NB4 (cell line): Measurements from ENCODE around the gene TBL1XR1.

ENCODE experiments used
- MAX ChIP-seq: IDR thresholded peaks from 2 replicates; pipeline ENCODE4 v1.6.1; 2011; ENCODE audit warnings: low read depth, low read length
- MYC ChIP-seq: IDR thresholded peaks from 2 replicates; pipeline ENCODE4 v1.6.1; 2011; ENCODE audit warnings: low read depth, low read length
- POLR2A ChIP-seq: IDR thresholded peaks from 2 replicates; pipeline ENCODE4 v1.6.1; 2011; ENCODE audit warnings: mild to moderate bottlenecking; ENCODE audit not compliant: insufficient read length; ENCODE audit errors: extremely low read depth
- TF ChIP-seq, protein P1 (sequence below): IDR thresholded peaks from one replicate; pipeline ENCODE4 v1.5.1; 2012; ENCODE audit warnings: low read depth, low read length

DNA sequence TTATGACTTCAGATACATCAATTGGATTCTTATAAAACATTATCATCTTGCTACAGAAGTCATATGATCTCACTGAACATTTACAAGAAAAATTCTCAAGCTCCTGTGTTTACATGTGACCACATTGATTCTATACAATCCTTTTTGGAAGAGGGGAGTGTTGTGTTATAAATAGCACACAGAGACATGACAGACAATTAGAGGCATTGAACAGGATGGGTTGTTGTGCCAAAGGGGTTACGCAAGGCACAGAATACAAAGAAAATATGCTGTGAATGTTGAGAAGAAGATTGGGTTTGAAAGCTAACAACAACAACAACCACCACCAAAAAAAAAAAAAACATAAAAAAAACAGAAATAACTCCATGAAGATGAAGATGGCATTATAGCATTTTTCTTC, 32.5 kb upstream of the TBL1XR1 start:
- TF ChIP-seq POLR2A (no peak), MAX (no peak), MYC (no peak)
- TF ChIP-seq, protein P1, sequence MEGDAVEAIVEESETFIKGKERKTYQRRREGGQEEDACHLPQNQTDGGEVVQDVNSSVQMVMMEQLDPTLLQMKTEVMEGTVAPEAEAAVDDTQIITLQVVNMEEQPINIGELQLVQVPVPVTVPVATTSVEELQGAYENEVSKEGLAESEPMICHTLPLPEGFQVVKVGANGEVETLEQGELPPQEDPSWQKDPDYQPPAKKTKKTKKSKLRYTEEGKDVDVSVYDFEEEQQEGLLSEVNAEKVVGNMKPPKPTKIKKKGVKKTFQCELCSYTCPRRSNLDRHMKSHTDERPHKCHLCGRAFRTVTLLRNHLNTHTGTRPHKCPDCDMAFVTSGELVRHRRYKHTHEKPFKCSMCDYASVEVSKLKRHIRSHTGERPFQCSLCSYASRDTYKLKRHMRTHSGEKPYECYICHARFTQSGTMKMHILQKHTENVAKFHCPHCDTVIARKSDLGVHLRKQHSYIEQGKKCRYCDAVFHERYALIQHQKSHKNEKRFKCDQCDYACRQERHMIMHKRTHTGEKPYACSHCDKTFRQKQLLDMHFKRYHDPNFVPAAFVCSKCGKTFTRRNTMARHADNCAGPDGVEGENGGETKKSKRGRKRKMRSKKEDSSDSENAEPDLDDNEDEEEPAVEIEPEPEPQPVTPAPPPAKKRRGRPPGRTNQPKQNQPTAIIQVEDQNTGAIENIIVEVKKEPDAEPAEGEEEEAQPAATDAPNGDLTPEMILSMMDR = no peak
